ENCODE data around the gene ANKFN1. TPM values are rescaled to one million over a fixed set of nuclear protein-coding genes. Genes with fewer than 3 reads are reported as not detected.

Gene ANKFN1
- total RNA-seq, 1 donor from 2014 or later: not detected

GRCh38 chr17:56475116-56475515, 321.8 kb downstream of the ANKFN1 start:
- H3K4me1 ChIP-seq: peaks cover 11% of the 10 kb centered on the region
- peaks cover 9% of the 10 kb centered on the region for H3F3A ChIP-seq (ENCODE audit: low read depth)
- H3K36me3 ChIP-seq: no peaks in the 10 kb centered on the region
- H3K27ac ChIP-seq: no peak overlapping the region
- H4K20me1 ChIP-seq (ENCODE audit: low read depth): no peaks in the 10 kb centered on the region
- peaks cover 5% of the 10 kb centered on the region for H3K9me3 ChIP-seq (ENCODE audit: low read depth)
- H3K9ac ChIP-seq: no peak overlapping the region
- Mint-ChIP-seq H3K4me3 (no peak overlapping the region), H3K9me3 (peaks cover 6% of the 10 kb centered on the region), H3K27ac (no peak overlapping the region), H3K4me1 (peaks cover 6% of the 10 kb centered on the region), H3K27me3 (ENCODE audit: insufficient read depth, low read depth) (no peaks in the 10 kb centered on the region), H3K36me3 (no peaks in the 10 kb centered on the region)
- no peak overlapping the region for H2AFZ ChIP-seq (replicated peaks)
- H3K4me2 ChIP-seq: no peak overlapping the region
- H3K79me2 ChIP-seq (ENCODE audit: low read depth): no peaks in the 10 kb centered on the region
- no peak for DNase-seq (ENCODE audit: low spot score)
- no peaks in the 10 kb centered on the region for H3K27me3 ChIP-seq
- TF ChIP-seq CTCF (IDR thresholded peaks at IDR 0.05) (no peak), EZH2phosphoT487 (IDR thresholded peaks at IDR 0.05) (no peak), EZH2 (IDR thresholded peaks at IDR 0.05) (no peak)
- no peak overlapping the region for H3K4me3 ChIP-seq

GRCh38 chr17:56478836-56479447, 325.7 kb downstream of the ANKFN1 start:
- H3K36me3 Mint-ChIP-seq: no peaks in the 10 kb centered on the region
- H3K27me3 Mint-ChIP-seq (ENCODE audit: insufficient read depth, low read depth): no peaks in the 10 kb centered on the region
- no peaks in the 10 kb centered on the region for H3K9me3 Mint-ChIP-seq
- no peaks in the 10 kb centered on the region for H4K20me1 ChIP-seq (ENCODE audit: low read depth)
- no peak for TF ChIP-seq EZH2 (IDR thresholded peaks at IDR 0.05)
- TF ChIP-seq EZH2phosphoT487 (IDR thresholded peaks at IDR 0.05): no peak
- peak; percentile 67 for TF ChIP-seq CTCF (IDR thresholded peaks at IDR 0.05)
- no peak overlapping the region for H2AFZ ChIP-seq (replicated peaks)
- no peak overlapping the region for H3K4me3 Mint-ChIP-seq
- H3K4me1 Mint-ChIP-seq: peaks cover 30% of the 10 kb centered on the region
- DNase-seq (ENCODE audit: low spot score): peak; percentile 54
- H3K27ac ChIP-seq: no peak overlapping the region
- no peaks in the 10 kb centered on the region for H3K36me3 ChIP-seq
- H3K9me3 ChIP-seq (ENCODE audit: low read depth): no peaks in the 10 kb centered on the region
- H3K4me1 ChIP-seq: peaks cover 34% of the 10 kb centered on the region
- H3F3A ChIP-seq (ENCODE audit: low read depth): peaks cover 10% of the 10 kb centered on the region
- no peak overlapping the region for H3K9ac ChIP-seq
- no peaks in the 10 kb centered on the region for H3K27me3 ChIP-seq
- H3K4me2 ChIP-seq: no peak overlapping the region
- H3K79me2 ChIP-seq (ENCODE audit: low read depth): no peaks in the 10 kb centered on the region
- H3K4me3 ChIP-seq: no peak overlapping the region
- H3K27ac Mint-ChIP-seq: no peak overlapping the region

- Mint-ChIP-seq H3K27ac (no peak overlapping the region), H3K36me3 (no peaks in the 10 kb centered on the region), H3K9me3 (no peaks in the 10 kb centered on the region), H3K4me1 (peaks cover 30% of the 10 kb centered on the region), H3K4me3 (no peak overlapping the region), H3K27me3 (ENCODE audit: insufficient read depth, low read depth) (no peaks in the 10 kb centered on the region)
- no peak overlapping the region for H3K4me3 ChIP-seq
- peaks cover 34% of the 10 kb centered on the region for H3K4me1 ChIP-seq
- no peak overlapping the region for H2AFZ ChIP-seq (replicated peaks)
- no peaks in the 10 kb centered on the region for H3K79me2 ChIP-seq (ENCODE audit: low read depth)
- H4K20me1 ChIP-seq (ENCODE audit: low read depth): no peaks in the 10 kb centered on the region
- H3K9me3 ChIP-seq (ENCODE audit: low read depth): no peaks in the 10 kb centered on the region
- H3F3A ChIP-seq (ENCODE audit: low read depth): peaks cover 10% of the 10 kb centered on the region
- no peak for DNase-seq (ENCODE audit: low spot score)
- H3K27ac ChIP-seq: no peak overlapping the region
- no peak for TF ChIP-seq EZH2phosphoT487 (IDR thresholded peaks at IDR 0.05)
- no peak for TF ChIP-seq EZH2 (IDR thresholded peaks at IDR 0.05)
- TF ChIP-seq CTCF (IDR thresholded peaks at IDR 0.05): no peak
- H3K36me3 ChIP-seq: no peaks in the 10 kb centered on the region
- no peak overlapping the region for H3K9ac ChIP-seq
- H3K4me2 ChIP-seq: no peak overlapping the region
- no peaks in the 10 kb centered on the region for H3K27me3 ChIP-seq
Observed at GRCh38 chr17:56480501-56480900, 327.2 kb downstream of the ANKFN1 start.
